ENCODE data around the gene SPTLC3. TPM values are rescaled to one million over a fixed set of nuclear protein-coding genes. Genes with fewer than 3 reads are reported as not detected.
A peak's percentile ranks its signal among the peaks of the same experiment; 100 is the strongest.

The SPTLC3 gene
- total and polyA plus RNA-seq, 2 of the 13 experiments (the other 11 are each of a cell fraction or from before 2014, with no cell fraction given) = 20.5 to 95.6 TPM

DNA sequence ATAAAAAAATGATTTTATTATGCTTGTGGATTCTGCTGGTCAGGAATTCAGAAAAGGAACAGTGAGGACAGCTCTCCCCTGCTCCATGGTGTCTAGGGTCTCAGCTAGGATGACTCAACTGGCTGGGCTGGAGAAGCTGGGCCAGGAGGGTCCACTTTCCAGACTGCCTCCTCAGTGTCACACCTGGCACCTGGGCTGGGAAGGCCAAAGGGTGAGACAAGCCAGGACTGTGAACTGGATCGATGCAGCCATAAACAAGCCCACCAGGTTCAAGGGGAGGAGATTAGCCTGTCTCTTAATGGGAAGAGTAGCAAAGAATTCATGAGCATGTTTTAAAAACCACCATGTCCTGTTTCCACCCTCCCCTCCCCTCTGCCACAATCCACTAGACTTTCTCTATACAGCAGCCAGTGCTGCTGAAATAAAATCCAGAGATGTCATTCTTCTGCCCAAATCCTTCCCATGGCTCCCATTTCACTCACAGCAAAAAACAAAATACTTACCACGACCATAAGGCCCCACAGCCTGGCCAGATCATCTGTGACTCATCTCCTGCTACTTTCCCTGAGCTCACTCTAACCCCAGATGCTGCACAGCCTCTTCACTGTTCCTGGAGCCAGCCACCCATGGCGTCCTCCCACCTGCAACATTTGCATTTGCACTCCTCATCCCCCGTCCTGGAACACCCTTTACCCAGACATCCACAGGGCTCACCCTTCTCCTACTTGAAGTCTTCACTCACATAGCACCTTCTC is 13.8 kb downstream of the SPTLC3 start:
- intact Hi-C loops (cut with micrococcal nuclease; ENCODE audit: unreplicated experiment) = no loop called here
- H3K4me2 ChIP-seq (ENCODE audit: low read depth, low read length) = no peak overlapping the region
- H3K9ac ChIP-seq (ENCODE audit: insufficient read depth, low read depth, low read length) = no peak overlapping the region
- no peak for FAIRE-seq
- no peak overlapping the region for H3K27ac ChIP-seq (ENCODE audit: extremely low read length, insufficient read depth, low read length)
- POLR2A ChIA-PET = interaction anchor here (0.8 to 5.2 kb wide), 3 partner anchors 7 to 44 kb away, joined by 4 to 21 read pairs (median 9); partner anchors contain the start of gene SPTLC3
- no TSS peak for BruUV-seq (replicated peaks)
- peak; percentile 31 for ATAC-seq
- no peak overlapping the region for H2AFZ ChIP-seq (ENCODE audit: low read length)
- peaks cover 16% of the 10 kb centered on the region for H3K9me3 ChIP-seq (ENCODE audit: low read length)
- no peaks in the 10 kb centered on the region for H3K27me3 ChIP-seq (ENCODE audit: control insufficient read depth in 1 of 2, insufficient read depth in 2 of 2, low read length in 2 of 2)
- CTCF ChIA-PET (ENCODE audit: low intra/inter-chr PET ratio, low total read pairs) = no interaction called here
- no peaks in the 10 kb centered on the region for H3K79me2 ChIP-seq (ENCODE audit: insufficient read depth, low read length)
- no peaks in the 10 kb centered on the region for H4K20me1 ChIP-seq (ENCODE audit: insufficient read depth, low read length)
- in situ Hi-C loops (cut with HindIII; ENCODE audit: extremely low pct_ligation_motif_present, low pct_unique_long_range_greater_than_20kb) = no loop called here
- H3K36me3 ChIP-seq (replicated peaks in 1 of 2; ENCODE audit: control insufficient read depth in 1 of 2, insufficient read depth in 2 of 2, low read length in 2 of 2) = peaks cover 8 to 46% of the 10 kb centered on the region in 2 experiments
- no peak for DNase-seq (ENCODE audit: low spot score)
- 90% methylated on average over 4 of the region's 4 CpGs for whole genome bisulfite sequencing (ENCODE audit: low lambda C conversion rate)
- H3K4me3 ChIP-seq (replicated peaks in 1 of 3; ENCODE audit: insufficient read depth in 1 of 3, low read depth in 2 of 3, low read length in 3 of 3) = no peak overlapping the region
- peaks cover 30% of the 10 kb centered on the region for H3K4me1 ChIP-seq (ENCODE audit: insufficient read depth, low read length)
- TF ChIP-seq SETDB1 (CRISPR knock-in tag; IDR thresholded peaks at IDR 0.05; ENCODE audit: borderline replicate concordance) (0 out of 2 replicates have a peak, but pooled peaks have one; percentile 30), GTF3A (CRISPR knock-in tag; conservative IDR thresholded peaks at IDR 0.05) (0 out of 2 replicates have a peak, but pooled peaks have one; percentile 10), HOXD1 (CRISPR knock-in tag; IDR thresholded peaks at IDR 0.05) (no peak), ZNF143 (CRISPR knock-in tag; IDR thresholded peaks at IDR 0.05) (no peak), KLF15 (CRISPR knock-in tag; IDR thresholded peaks at IDR 0.05; ENCODE audit: borderline replicate concordance) (0 out of 2 replicates have a peak, but pooled peaks have one; percentile 7), FOSL2 (CRISPR knock-in tag; IDR thresholded peaks at IDR 0.05) (peak; percentile 43), MTA1 (CRISPR knock-in tag; IDR thresholded peaks at IDR 0.05; ENCODE audit: borderline replicate concordance) (0 out of 2 replicates have a peak, but pooled peaks have one; percentile 34), ZNF317 (CRISPR knock-in tag; IDR thresholded peaks at IDR 0.05) (0 out of 2 replicates have a peak, but pooled peaks have one; percentile 30)

DNA sequence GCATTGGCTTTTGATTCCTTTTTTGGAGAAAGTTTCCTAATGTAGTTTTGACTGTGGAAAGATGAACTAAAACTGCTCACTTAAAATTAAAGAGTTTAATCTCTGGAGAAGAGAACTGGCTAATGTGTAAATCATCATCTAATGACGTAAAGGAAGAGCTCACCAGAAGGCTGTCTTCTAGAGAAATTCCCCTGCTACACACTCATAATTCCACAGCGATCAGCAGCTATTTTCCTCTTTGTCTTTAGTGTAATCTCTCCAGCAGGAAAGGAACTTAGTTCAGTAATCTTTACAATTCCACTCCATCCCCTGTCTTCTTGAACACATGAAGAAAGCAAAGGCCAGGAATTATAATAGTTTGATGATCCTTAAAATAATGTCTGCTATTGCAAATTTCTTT is 15.8 kb downstream of the SPTLC3 start:
- no TSS peak for BruUV-seq (replicated peaks)
- H3K79me2 ChIP-seq (ENCODE audit: insufficient read depth, low read length) = no peaks in the 10 kb centered on the region
- no peak overlapping the region for H3K4me3 ChIP-seq (replicated peaks in 1 of 3; ENCODE audit: insufficient read depth in 1 of 3, low read depth in 2 of 3, low read length in 3 of 3)
- CTCF ChIA-PET (ENCODE audit: low intra/inter-chr PET ratio, low total read pairs) = no interaction called here
- no peak overlapping the region for H3K9ac ChIP-seq (ENCODE audit: insufficient read depth, low read depth, low read length)
- H2AFZ ChIP-seq (ENCODE audit: low read length) = no peak overlapping the region
- no peak overlapping the region for H3K4me2 ChIP-seq (ENCODE audit: low read depth, low read length)
- in situ Hi-C loops (cut with HindIII; ENCODE audit: extremely low pct_ligation_motif_present, low pct_unique_long_range_greater_than_20kb) (no loop called here), intact Hi-C loops (cut with micrococcal nuclease; ENCODE audit: unreplicated experiment) (no loop called here)
- H4K20me1 ChIP-seq (ENCODE audit: insufficient read depth, low read length) = no peaks in the 10 kb centered on the region
- WGBS (ENCODE audit: low lambda C conversion rate) = 96% methylated on average over 2 of the region's 2 CpGs
- no peak for DNase-seq (ENCODE audit: low spot score)
- peaks cover 24% of the 10 kb centered on the region for H3K4me1 ChIP-seq (ENCODE audit: insufficient read depth, low read length)
- no peak for FAIRE-seq
- POLR2A ChIA-PET = no interaction called here
- H3K27me3 ChIP-seq (ENCODE audit: control insufficient read depth in 1 of 2, insufficient read depth in 2 of 2, low read length in 2 of 2) = no peaks in the 10 kb centered on the region
- peaks cover 8 to 51% of the 10 kb centered on the region in 2 experiments for H3K36me3 ChIP-seq (replicated peaks in 1 of 2; ENCODE audit: control insufficient read depth in 1 of 2, insufficient read depth in 2 of 2, low read length in 2 of 2)
- ATAC-seq = no peak
- no peak overlapping the region for H3K27ac ChIP-seq (ENCODE audit: extremely low read length, insufficient read depth, low read length)
- peaks cover 16% of the 10 kb centered on the region for H3K9me3 ChIP-seq (ENCODE audit: low read length)
- TF ChIP-seq ZNF121 (CRISPR knock-in tag; IDR thresholded peaks at IDR 0.05) = no peak
- TF ChIP-seq ZBTB3 (CRISPR knock-in tag; IDR thresholded peaks at IDR 0.05; ENCODE audit: borderline replicate concordance, low read depth) = no peak
- TF ChIP-seq HNRNPL (IDR thresholded peaks at IDR 0.05; ENCODE audit: low read depth, low read length) = no peak
- no peak for TF ChIP-seq NR1H2 (CRISPR knock-in tag; IDR thresholded peaks at IDR 0.05; ENCODE audit: borderline replicate concordance, low read depth)
- TF ChIP-seq, protein P1, sequence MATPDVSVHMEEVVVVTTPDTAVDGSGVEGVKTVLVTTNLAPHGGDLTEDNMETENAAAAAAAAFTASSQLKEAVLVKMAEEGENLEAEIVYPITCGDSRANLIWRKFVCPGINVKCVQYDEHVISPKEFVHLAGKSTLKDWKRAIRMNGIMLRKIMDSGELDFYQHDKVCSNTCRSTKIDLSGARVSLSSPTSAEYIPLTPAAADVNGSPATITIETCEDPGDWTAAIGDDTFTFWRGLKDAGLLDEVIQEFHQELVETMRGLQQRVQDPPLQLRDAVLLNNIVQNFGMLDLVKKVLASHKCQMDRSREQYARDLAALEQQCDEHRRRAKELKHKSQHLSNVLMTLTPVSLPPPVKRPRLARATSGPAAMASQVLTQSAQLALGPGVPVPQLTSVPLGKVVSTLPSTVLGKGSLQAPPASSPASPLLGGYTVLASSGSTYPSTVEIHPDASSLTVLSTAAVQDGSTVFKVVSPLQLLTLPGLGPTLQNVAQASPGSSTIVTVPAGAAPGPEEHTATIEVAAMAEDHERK (CRISPR knock-in tag; IDR thresholded peaks at IDR 0.05; ENCODE audit: low read depth) = no peak
- no peak for TF ChIP-seq ZNF101 (CRISPR knock-in tag; IDR thresholded peaks at IDR 0.05; ENCODE audit: borderline replicate concordance, low read depth)
- TF ChIP-seq NR3C1 (CRISPR knock-in tag; IDR thresholded peaks at IDR 0.05) = no peak
- TF ChIP-seq RBM22 (optimal IDR thresholded peaks at IDR 0.05; ENCODE audit: low read length) = no peak
- TF ChIP-seq RORA (CRISPR knock-in tag; IDR thresholded peaks at IDR 0.05) = no peak
